D341Med (cell line): Measurements from ENCODE around the gene HOXD9.

ENCODE experiments used
- DNase-seq: peaks from one replicate; pipeline ENCODE4 v3.0.0; 2012; ENCODE audit warnings: low spot score

HOXD9 gene

GRCh38 chr2:176169181-176169580, 46.7 kb downstream of the HOXD9 start:
- DNase-seq = no peak

DNA sequence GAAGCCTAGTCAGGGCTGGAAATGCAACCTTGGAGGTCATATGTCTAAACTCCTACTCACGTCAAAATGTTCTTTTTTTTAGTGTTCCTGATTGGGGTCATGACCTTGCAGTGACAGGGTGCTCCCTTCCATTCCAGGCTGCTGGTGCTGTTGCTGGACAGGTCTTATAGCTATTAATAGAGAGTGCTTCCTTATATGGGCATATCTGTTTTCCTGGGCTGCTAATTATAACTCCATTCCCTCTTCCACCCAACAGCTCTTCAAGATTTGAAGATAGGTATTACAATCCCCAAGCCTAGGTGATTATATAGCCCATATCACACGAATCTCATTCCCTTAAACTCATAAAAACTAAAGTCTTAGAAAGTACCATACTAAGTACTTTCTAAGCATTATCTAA, 47.2 kb downstream of the HOXD9 start:
- no peak for DNase-seq

GRCh38 chr2:176170602-176171305, 48.2 kb downstream of the HOXD9 start:
- DNase-seq = no peak

GRCh38 chr2:176171351-176172006, 49.0 kb downstream of the HOXD9 start:
- DNase-seq = no peak

GRCh38 chr2:176172007-176172894, 49.7 kb downstream of the HOXD9 start:
- no peak for DNase-seq

GRCh38 chr2:176172895-176173566, 50.5 kb downstream of the HOXD9 start:
- no peak for DNase-seq

GRCh38 chr2:176173567-176174381, 51.3 kb downstream of the HOXD9 start:
- no peak for DNase-seq

- DNase-seq = no peak
Observed at GRCh38 chr2:176174382-176174823, 51.9 kb downstream of the HOXD9 start.
